Daoy (cell line): ENCODE data around the gene MYOZ1. TPM values are rescaled to one million over a fixed set of nuclear protein-coding genes. Genes with fewer than 3 reads are reported as not detected.

Experiments
- DNase-seq: peaks from one replicate; pipeline ENCODE4 v3.0.0-alpha.2; 2015; ENCODE audit warnings: low read depth
- total RNA-seq: library from RNA; depleted of rRNA; stranded (reverse); fragments of >200 nt; shearing (Covaris generic); gene quantifications from 2 replicates; pipeline ENCODE4 v1.2.3, GENCODE V29; 2014; rRNA removed

The MYOZ1 gene
- total RNA-seq, 1 experiment from 2014 or later, result not detected

- DNase-seq, result peak; percentile 7
These were observed 43.9 kb downstream of the MYOZ1 start for GRCh38 chr10:73597346-73597745.

- DNase-seq, result no peak
These were observed 47.5 kb downstream of the MYOZ1 start for GRCh38 chr10:73593812-73594211.

GRCh38 chr10:73593110-73593509 is 48.2 kb downstream of the MYOZ1 start:
- no peak for DNase-seq

- peak; percentile 39 for DNase-seq
These were observed 49.2 kb downstream of the MYOZ1 start for GRCh38 chr10:73591935-73592699.

- DNase-seq, result peak; percentile 75
These were observed 50.1 kb downstream of the MYOZ1 start, which contains the start of gene USP54 for GRCh38 chr10:73590881-73591799. Gene USP54 (minus strand): TSS chr10:73591342. CDS start chr10:73575658, 15,684 bp downstream.

- DNase-seq, result peak; percentile 23
These were observed 51.6 kb downstream of the MYOZ1 start for GRCh38 chr10:73589563-73590126.

- DNase-seq, result no peak
These were observed 52.6 kb downstream of the MYOZ1 start for GRCh38 chr10:73588656-73589055.

GRCh38 chr10:73586583-73586984 is 54.7 kb downstream of the MYOZ1 start:
- DNase-seq, result peak; percentile 46

- peak; percentile 4 for DNase-seq
These were observed 55.9 kb downstream of the MYOZ1 start for GRCh38 chr10:73585327-73585726.

- DNase-seq, result peak; percentile 16
These were observed 56.5 kb downstream of the MYOZ1 start for GRCh38 chr10:73584737-73585136.

GRCh38 chr10:73581918-73582317 is 59.4 kb downstream of the MYOZ1 start:
- DNase-seq, result no peak

Other genes starting within 250 kb of the MYOZ1 start
- 113 and 172 TPM in 2 replicates for gene ANXA7, start 227.4 kb downstream of the MYOZ1 start, total RNA-seq
- gene MSS51, start 207.9 kb downstream of the MYOZ1 start, total RNA-seq, result 0.15 and 0.57 TPM in 2 replicates
- gene PPP3CB, start 145.4 kb downstream of the MYOZ1 start, total RNA-seq, result 11.9 and 12.2 TPM in 2 replicates
- 12.1 and 19.1 TPM in 2 replicates for gene USP54, start 50.1 kb downstream of the MYOZ1 start, total RNA-seq
- gene SYNPO2L, start 14.6 kb upstream of the MYOZ1 start, total RNA-seq, result not detected in 2 replicates
- 1.1 and 1.8 TPM in 2 replicates for gene AGAP5, start 56.6 kb upstream of the MYOZ1 start, total RNA-seq
- 30.2 and 40.3 TPM in 2 replicates for gene SEC24C, start 102.9 kb upstream of the MYOZ1 start, total RNA-seq
- 31.0 and 32.3 TPM in 2 replicates for gene CHCHD1, start 140.6 kb upstream of the MYOZ1 start, total RNA-seq
- 26.8 and 27.1 TPM in 2 replicates for gene ZSWIM8, start 144.1 kb upstream of the MYOZ1 start, total RNA-seq
- 3.5 and 5.7 TPM in 2 replicates for gene NDST2, start 170.1 kb upstream of the MYOZ1 start, total RNA-seq
- 12.2 and 14.6 TPM in 2 replicates for gene CAMK2G, start 233.1 kb upstream of the MYOZ1 start, total RNA-seq